Measurements from ENCODE around the gene ENAM. TPM values are rescaled to one million over a fixed set of nuclear protein-coding genes. Genes with fewer than 3 reads are reported as not detected.

Gene ENAM
- total and polyA plus RNA-seq, 2 of the 8 experiments (the other 6 are each of a cell fraction or from before 2014, with no cell fraction given) = not detected

GRCh38 chr4:70632028-70632427 is 3.5 kb downstream of the ENAM start (continued):
- TF ChIP-seq CHD7 (IDR thresholded peaks at IDR 0.05; ENCODE audit: insufficient replicate concordance, low read length) (no peak), SP4 (IDR thresholded peaks at IDR 0.05; ENCODE audit: low read length) (no peak), RBBP5 (IDR thresholded peaks at IDR 0.05; ENCODE audit: borderline replicate concordance, low read depth, low read length) (no peak), CTBP2 (IDR thresholded peaks at IDR 0.05; ENCODE audit: borderline replicate concordance, insufficient read depth, insufficient read length, low read length) (no peak)

Measured in H1 (cell line).